Vagina (tissue), 2 donors: ENCODE measurements around the gene ANKS3.

Experiments
- POLR2A ChIP-seq, 2 donors: fragments of 450-650 bp; IDR thresholded peaks; one replicate each; pipeline ENCODE4 v1.6.1; 2017; ENCODE audit warnings: antibody characterized with exemption in 2 of 2, mild to moderate bottlenecking in 2 of 2, moderate library complexity in 2 of 2
- POLR2AphosphoS5 ChIP-seq, 2 donors: sonication (generic); formaldehyde crosslinking; IDR thresholded peaks; one replicate each; pipeline ENCODE4 v1.9.0; 2017; ENCODE audit warnings: antibody characterized with exemption in 2 of 2, mild to moderate bottlenecking in 2 of 2, low read depth in 1 of 2; ENCODE audit not compliant: insufficient read depth in 1 of 2
- TF ChIP-seq, protein P1 (sequence below), 3 experiments: fragments of 450-650 bp in 2 of 3; fragments of 200-600 bp in 1 of 3; sonication (generic) in 1 of 3; IDR thresholded peaks; one replicate each; pipeline ENCODE4 v1.5.1; 2017 to 2019; ENCODE audit warnings: antibody characterized with exemption in 3 of 3, mild to moderate bottlenecking in 2 of 3, moderate library complexity in 2 of 3

DNA sequence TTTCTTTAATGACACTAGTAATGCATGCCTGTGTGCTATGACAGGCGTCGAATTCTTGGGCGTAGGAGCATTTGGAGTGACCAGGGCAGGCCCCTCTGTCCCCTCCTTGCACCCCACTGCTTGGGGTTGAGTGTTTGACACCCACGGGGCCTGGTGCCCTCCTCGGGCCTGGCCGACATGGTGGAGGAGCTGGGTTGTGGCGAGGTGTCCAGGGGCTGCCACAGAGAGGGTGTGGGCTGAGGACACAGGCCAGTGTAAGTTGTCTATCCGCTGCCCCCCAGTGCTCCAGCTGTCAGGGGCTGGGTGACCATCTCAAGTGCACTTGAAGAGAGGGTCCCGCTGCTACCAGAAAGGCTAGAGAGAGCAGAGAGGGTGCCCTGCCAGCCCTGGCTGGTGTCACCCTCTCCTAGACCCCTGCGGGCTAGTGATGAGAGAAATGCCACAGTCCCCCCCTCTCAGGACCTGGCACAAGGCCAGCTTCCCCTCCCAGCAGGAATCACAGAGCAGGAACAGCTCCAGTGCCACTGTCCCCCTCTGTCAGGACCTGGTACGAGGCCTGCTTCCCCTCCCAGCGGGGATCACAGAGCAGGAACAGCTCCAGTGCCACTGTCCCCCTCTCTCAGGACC, 79.0 kb downstream of the ANKS3 start:
- TF ChIP-seq, protein P1, sequence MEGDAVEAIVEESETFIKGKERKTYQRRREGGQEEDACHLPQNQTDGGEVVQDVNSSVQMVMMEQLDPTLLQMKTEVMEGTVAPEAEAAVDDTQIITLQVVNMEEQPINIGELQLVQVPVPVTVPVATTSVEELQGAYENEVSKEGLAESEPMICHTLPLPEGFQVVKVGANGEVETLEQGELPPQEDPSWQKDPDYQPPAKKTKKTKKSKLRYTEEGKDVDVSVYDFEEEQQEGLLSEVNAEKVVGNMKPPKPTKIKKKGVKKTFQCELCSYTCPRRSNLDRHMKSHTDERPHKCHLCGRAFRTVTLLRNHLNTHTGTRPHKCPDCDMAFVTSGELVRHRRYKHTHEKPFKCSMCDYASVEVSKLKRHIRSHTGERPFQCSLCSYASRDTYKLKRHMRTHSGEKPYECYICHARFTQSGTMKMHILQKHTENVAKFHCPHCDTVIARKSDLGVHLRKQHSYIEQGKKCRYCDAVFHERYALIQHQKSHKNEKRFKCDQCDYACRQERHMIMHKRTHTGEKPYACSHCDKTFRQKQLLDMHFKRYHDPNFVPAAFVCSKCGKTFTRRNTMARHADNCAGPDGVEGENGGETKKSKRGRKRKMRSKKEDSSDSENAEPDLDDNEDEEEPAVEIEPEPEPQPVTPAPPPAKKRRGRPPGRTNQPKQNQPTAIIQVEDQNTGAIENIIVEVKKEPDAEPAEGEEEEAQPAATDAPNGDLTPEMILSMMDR (IDR thresholded peaks at IDR 0.05): no peak
- no peak for TF ChIP-seq POLR2A (IDR thresholded peaks at IDR 0.05)
- TF ChIP-seq POLR2AphosphoS5 (IDR thresholded peaks at IDR 0.05; ENCODE audit: insufficient read depth in 1 of 2, low read depth in 1 of 2): no peak
